Left renal cortex interstitium (tissue), 4 donors: Measurements from ENCODE around the gene CCDC170. TPM values are rescaled to one million over a fixed set of nuclear protein-coding genes. Genes with fewer than 3 reads are reported as not detected.

Experiments
- DNase-seq, 4 donors: peaks; one replicate each; pipeline ENCODE4 v3.0.0-alpha.2; 2013; ENCODE audit warnings: low read depth in 4 of 4, low spot score in 2 of 4, missing footprints in 1 of 4
- polyA plus RNA-seq, 4 donors: library from polyadenylated mRNA; unstranded; fragments of 120-200 nt; gene quantifications; one replicate each; pipeline ENCODE4 v1.2.1, GENCODE V29; 2013; ENCODE audit not compliant: insufficient read length in 4 of 4

Gene CCDC170
- polyA plus RNA-seq, 4 donors: 2.7 to 3.9 (median 2.9) TPM

- no peak for DNase-seq
These were observed 116.5 kb downstream of the CCDC170 start for GRCh38 chr6:151610326-151610725.

- DNase-seq: no peak
These were observed 120.8 kb downstream of the CCDC170 start for GRCh38 chr6:151614630-151615029.

GRCh38 chr6:151616091-151616513 is 122.3 kb downstream of the CCDC170 start:
- DNase-seq: no peak

- no peak for DNase-seq
These were observed 122.8 kb downstream of the CCDC170 start for GRCh38 chr6:151616600-151616999.

- DNase-seq: no peak
These were observed 123.7 kb downstream of the CCDC170 start for GRCh38 chr6:151617539-151617938.

- no peak for DNase-seq
These were observed 124.9 kb downstream of the CCDC170 start for GRCh38 chr6:151618717-151619116.

- no peak for DNase-seq
These were observed 126.4 kb downstream of the CCDC170 start for GRCh38 chr6:151620179-151620578.

GRCh38 chr6:151624071-151624470 is 130.3 kb downstream of the CCDC170 start:
- no peak for DNase-seq

- DNase-seq: no peak
These were observed 130.7 kb downstream of the CCDC170 start for GRCh38 chr6:151624481-151624880.

GRCh38 chr6:151624900-151625536 is 131.2 kb downstream of the CCDC170 start:
- no peak for DNase-seq

- no peak for DNase-seq
These were observed 134.1 kb downstream of the CCDC170 start for GRCh38 chr6:151627689-151628444.

- no peak for DNase-seq
These were observed 136.0 kb downstream of the CCDC170 start for GRCh38 chr6:151629791-151630190.

GRCh38 chr6:151630387-151630786 is 136.6 kb downstream of the CCDC170 start:
- DNase-seq: no peak

- no peak for DNase-seq
These were observed 137.3 kb downstream of the CCDC170 start for GRCh38 chr6:151630991-151631655.

- DNase-seq: no peak
These were observed 138.7 kb downstream of the CCDC170 start for GRCh38 chr6:151632415-151632987.

GRCh38 chr6:151633526-151634335 is 139.9 kb downstream of the CCDC170 start:
- no peak for DNase-seq

- no peak for DNase-seq
These were observed 140.5 kb downstream of the CCDC170 start for GRCh38 chr6:151634336-151634720.

- DNase-seq: no peak
These were observed 141.9 kb downstream of the CCDC170 start for GRCh38 chr6:151635741-151636140.

GRCh38 chr6:151637814-151638213 is 144.0 kb downstream of the CCDC170 start:
- DNase-seq: no peak

- no peak for DNase-seq
These were observed 145.9 kb downstream of the CCDC170 start for GRCh38 chr6:151639750-151640149.
